Right lobe of liver (tissue), 6 donors: ENCODE results near the gene PSME2. TPM values are rescaled to one million over a fixed set of nuclear protein-coding genes. Genes with fewer than 3 reads are reported as not detected.
A peak's percentile ranks its signal among the peaks of the same experiment; 100 is the strongest.

ENCODE experiments used
- ATAC-seq, 4 donors: fragments of 200-7000 bp; cut with Tn5 transposase; one replicate each; pipeline ENCODE4 v1.9.1; 2020; ENCODE audit warnings: mild to moderate bottlenecking in 4 of 4, moderate library complexity in 4 of 4
- DNase-seq, 3 donors: peaks; one replicate each; pipeline ENCODE4 v3.0.0-alpha.2; 2020
- H3K27ac ChIP-seq, 3 donors: fragments of 200-600 bp; one replicate each; pipeline ENCODE4 v1.8.0; 2022
- H3K27me3 ChIP-seq, 2 donors: fragments of 200-600 bp; one replicate each; pipeline ENCODE4 v1.8.0; 2022
- H3K36me3 ChIP-seq, 4 donors: fragments of 200-600 bp; sonication (generic) in 1 of 4; one replicate each; pipeline versions ENCODE4 v1.5.1 to v1.8.0; 2017 to 2022; ENCODE audit warnings: control low read depth in 1 of 4
- H3K4me1 ChIP-seq, 4 donors: fragments of 200-600 bp; sonication (generic) in 1 of 4; one replicate each; pipeline versions ENCODE4 v1.5.1 to v1.8.0; 2017 to 2022; ENCODE audit warnings: control low read depth in 1 of 4
- H3K4me3 ChIP-seq, 3 donors: fragments of 200-600 bp; one replicate each; pipeline ENCODE4 v1.8.0; 2022
- H3K9me3 ChIP-seq, 4 donors: fragments of 200-600 bp; sonication (generic) in 1 of 4; one replicate each; pipeline versions ENCODE4 v1.5.1 to v1.8.0; 2017 to 2022; ENCODE audit warnings: control low read depth in 1 of 4
- CTCF ChIP-seq, 4 donors: fragments of 200-600 bp in 3 of 4; fragments of 450-650 bp in 1 of 4; IDR thresholded peaks; one replicate each; pipeline versions ENCODE4 v1.5.1 to v1.8.0; 2016 to 2022; ENCODE audit warnings: antibody characterized with exemption in 4 of 4, mild to moderate bottlenecking in 2 of 4
- POLR2A ChIP-seq: fragments of 450-650 bp; IDR thresholded peaks from one replicate; pipeline ENCODE4 v1.6.1; 2017; ENCODE audit warnings: antibody characterized with exemption, mild to moderate bottlenecking
- WGBS: methylation state at CpG from one replicate; pipeline ENCODE4 v1.1.6; 2018; ENCODE audit warnings: low coverage, low lambda C conversion rate; ENCODE audit not compliant: insufficient coverage; ENCODE audit errors: missing lambda C conversion rate; 5-methylcytosine and 5-hydroxymethylcytosine counted together
- intact Hi-C, 2 donors: fragments of 100-400 bp; cut with DNase I; formaldehyde crosslinking; loops; one replicate each; pipeline versions ENCODE4 v1.11.2 to v1.14.1; 2022
- total RNA-seq, 6 experiments: library from RNA; depleted of rRNA in 2 of 6; stranded (reverse); fragments of >200 nt in 2 of 6; fragmentation: NEBNext Ultra II Directional in 3 of 6; extraction: Animal tissue kit (Norgen Biotek cat#: 25700) in 3 of 6; gene quantifications; one replicate each; pipeline versions ENCODE4 v1.1.0 to v1.2.4, GENCODE V29; 2016 to 2023
- donor health status: DM: no; HTN: yes; CAD: no.
- donor health status: DM: no; HTN: no; CAD: no.
- donor health status: DM: no; HTN: no; CAD: no.
- donor health status: DM: no; HTN: yes; CAD: no.
- donor health status: DM: no; HTN: yes; CAD: no.

Gene PSME2
- total RNA-seq, 6 experiments from 2014 or later: 66.1 to 142 (median 110) TPM

- peak in 2 of 4 donors; percentile 6 to 15 for ATAC-seq
- Histone ChIP-seq H3K9me3 (no peaks in the 10 kb centered on the region), H3K36me3 (peaks cover 0 to under 1% (median 0%) of the 10 kb centered on the region in 4 donors), H3K4me1 (peaks cover 0 to 42% (median 15%) of the 10 kb centered on the region in 4 donors), H3K27ac (peak overlapping the region in 1 of 3 donors; percentile 86), H3K27me3 (no peaks in the 10 kb centered on the region), H3K4me3 (peak overlapping the region in 1 of 3 donors; percentile 18)
- intact Hi-C loops: no loop called here
- TF ChIP-seq CTCF (IDR thresholded peaks at IDR 0.05) (no peak), POLR2A (peak; percentile 25)
- WGBS: 44% methylated on average over 15 of the region's 24 CpGs
- peak in 2 of 3 donors; percentile 60 to 81 for DNase-seq
Observed at GRCh38 chr14:24132061-24132685, 14.2 kb downstream of the PSME2 start.

- peak overlapping the region; percentile 61 to 86 (median 81) for H3K27ac ChIP-seq
- WGBS: 39% methylated on average over 5 of the region's 15 CpGs
- H3K4me3 ChIP-seq: peak overlapping the region in 1 of 3 donors; percentile 18
- DNase-seq (no peak), ATAC-seq (peak; percentile 0 to 17 (median 3))
- H3K27me3 ChIP-seq: no peaks in the 10 kb centered on the region
- H3K36me3 ChIP-seq: no peaks in the 10 kb centered on the region
- peaks cover 0 to 36% (median 15%) of the 10 kb centered on the region in 4 donors for H3K4me1 ChIP-seq
- TF ChIP-seq POLR2A (no peak), CTCF (IDR thresholded peaks at IDR 0.05) (no peak)
- intact Hi-C loops: no loop called here
- no peaks in the 10 kb centered on the region for H3K9me3 ChIP-seq
Observed at GRCh38 chr14:24131549-24131966, 14.9 kb downstream of the PSME2 start.

- Histone ChIP-seq H3K4me1 (peaks cover 0 to 35% (median 15%) of the 10 kb centered on the region in 4 donors), H3K27me3 (no peaks in the 10 kb centered on the region), H3K9me3 (no peaks in the 10 kb centered on the region), H3K36me3 (no peaks in the 10 kb centered on the region), H3K27ac (peak overlapping the region; percentile 61 to 86 (median 81)), H3K4me3 (peak overlapping the region in 1 of 3 donors; percentile 18)
- WGBS: 11% methylated on average over 2 of the region's 7 CpGs
- ATAC-seq: peak; percentile 60 to 74 (median 70)
- TF ChIP-seq POLR2A: peak; percentile 30
- no peak for TF ChIP-seq CTCF (IDR thresholded peaks at IDR 0.05)
- DNase-seq: peak; percentile 55 to 91 (median 78)
- intact Hi-C loops: no loop called here
Observed at GRCh38 chr14:24130717-24131548, 15.5 kb downstream of the PSME2 start.

GRCh38 chr14:24130380-24130716 lies 16.1 kb downstream of the PSME2 start, which contains the start of gene FITM1:
Gene FITM1, plus strand, starts transcription at chr14:24130659. Its CDS starts 905 bp downstream, at chr14:24131564.
- Histone ChIP-seq H3K36me3 (no peaks in the 10 kb centered on the region), H3K27ac (peak within 1 kb of the TSS; percentile 61 to 86 (median 81)), H3K4me3 (peak within 1 kb of the TSS in 1 of 3 donors; percentile 18), H3K27me3 (no peaks in the 10 kb centered on the region), H3K9me3 (no peaks in the 10 kb centered on the region), H3K4me1 (peaks cover 0 to 34% (median 15%) of the 10 kb centered on the region in 4 donors)
- intact Hi-C loops: no loop called here
- DNase-seq: no peak
- WGBS: 66% methylated on average over 4 of the region's 5 CpGs
- no peak for ATAC-seq
- TF ChIP-seq POLR2A (no peak), CTCF (IDR thresholded peaks at IDR 0.05) (no peak)
